22Rv1 (cell line): ENCODE data around the gene CDH2.

Source experiments
- ZFX ChIP-seq: fragments of 450-650 bp; IDR thresholded peaks from 2 replicates; pipeline ENCODE4 v1.6.1; 2017; ENCODE audit warnings: antibody characterized with exemption, borderline replicate concordance
- TF ChIP-seq, protein P1 (sequence below): fragments of 450-650 bp; IDR thresholded peaks from 2 replicates; pipeline ENCODE4 v1.5.1; 2017; ENCODE audit warnings: mild to moderate bottlenecking

DNA sequence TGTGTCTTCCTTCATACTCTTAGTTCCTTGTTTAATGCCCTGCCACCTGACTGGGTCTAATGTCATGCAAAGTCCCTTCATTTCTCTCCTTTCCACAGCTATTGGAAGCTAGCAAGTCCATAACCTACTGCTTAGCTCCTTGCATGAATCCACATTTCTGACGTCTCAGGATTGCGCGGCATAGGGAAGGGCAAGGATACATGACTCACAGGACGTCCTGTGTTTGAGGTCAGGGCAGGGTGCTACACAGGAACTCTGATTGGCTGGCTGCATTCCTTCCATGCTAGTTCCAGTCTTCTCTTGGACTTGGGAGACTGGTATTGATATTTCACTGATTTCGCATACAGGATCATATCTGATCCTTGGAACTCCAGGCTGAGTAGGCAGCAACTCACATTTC, 137.9 kb downstream of the CDH2 start:
- TF ChIP-seq, protein P1, sequence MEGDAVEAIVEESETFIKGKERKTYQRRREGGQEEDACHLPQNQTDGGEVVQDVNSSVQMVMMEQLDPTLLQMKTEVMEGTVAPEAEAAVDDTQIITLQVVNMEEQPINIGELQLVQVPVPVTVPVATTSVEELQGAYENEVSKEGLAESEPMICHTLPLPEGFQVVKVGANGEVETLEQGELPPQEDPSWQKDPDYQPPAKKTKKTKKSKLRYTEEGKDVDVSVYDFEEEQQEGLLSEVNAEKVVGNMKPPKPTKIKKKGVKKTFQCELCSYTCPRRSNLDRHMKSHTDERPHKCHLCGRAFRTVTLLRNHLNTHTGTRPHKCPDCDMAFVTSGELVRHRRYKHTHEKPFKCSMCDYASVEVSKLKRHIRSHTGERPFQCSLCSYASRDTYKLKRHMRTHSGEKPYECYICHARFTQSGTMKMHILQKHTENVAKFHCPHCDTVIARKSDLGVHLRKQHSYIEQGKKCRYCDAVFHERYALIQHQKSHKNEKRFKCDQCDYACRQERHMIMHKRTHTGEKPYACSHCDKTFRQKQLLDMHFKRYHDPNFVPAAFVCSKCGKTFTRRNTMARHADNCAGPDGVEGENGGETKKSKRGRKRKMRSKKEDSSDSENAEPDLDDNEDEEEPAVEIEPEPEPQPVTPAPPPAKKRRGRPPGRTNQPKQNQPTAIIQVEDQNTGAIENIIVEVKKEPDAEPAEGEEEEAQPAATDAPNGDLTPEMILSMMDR, result no peak
- TF ChIP-seq ZFX, result no peak
